MM.1S (cell line): ENCODE data around the gene ANKRD30A.
"Not testable (repeated sequence)": the region's sequence is repeated elsewhere in the genome, so short reads cannot be mapped to it uniquely, and the experiment has no call there.

ENCODE experiments used
- DNase-seq: peaks from one replicate; pipeline ENCODE4 v3.0.0-alpha.2; 2015
- H2AFZ ChIP-seq: fragments of 300-600 bp; sonication (generic); 2 replicates; pipeline ENCODE4 v1.6.0; 2016; ENCODE audit warnings: antibody characterized with exemption, low read length
- H3F3A ChIP-seq: fragments of 300-600 bp; sonication (generic); 2 replicates; pipeline ENCODE4 v1.6.1; 2016; ENCODE audit warnings: mild to moderate bottlenecking, antibody characterized with exemption, low read length, moderate library complexity, mixed read lengths; ENCODE audit not compliant: insufficient read depth
- H3K27ac ChIP-seq: fragments of 300-600 bp; sonication (generic); 2 replicates; pipeline ENCODE4 v1.5.1; 2016; ENCODE audit warnings: mild to moderate bottlenecking, low read length
- H3K27me3 ChIP-seq: fragments of 300-600 bp; sonication (generic); replicated peaks from 2 replicates; pipeline ENCODE4 v1.6.0; 2016; ENCODE audit warnings: low read length; ENCODE audit not compliant: insufficient read depth
- H3K36me3 ChIP-seq: fragments of 300-600 bp; sonication (generic); replicated peaks from 2 replicates; pipeline ENCODE4 v1.6.1; 2016; ENCODE audit warnings: mild to moderate bottlenecking, low read length, mixed read lengths; ENCODE audit not compliant: insufficient read depth
- H3K4me1 ChIP-seq: fragments of 300-600 bp; sonication (generic); 2 replicates; pipeline ENCODE4 v1.6.1; 2016; ENCODE audit warnings: low read length, mixed read lengths
- H3K4me2 ChIP-seq: fragments of 300-600 bp; sonication (generic); 2 replicates; pipeline ENCODE4 v1.6.0; 2016; ENCODE audit warnings: low read depth, low read length
- H3K4me3 ChIP-seq: fragments of 300-600 bp; sonication (generic); 2 replicates; pipeline ENCODE4 v1.5.1; 2016; ENCODE audit warnings: low read length, mixed read lengths
- H3K79me2 ChIP-seq: fragments of 300-600 bp; sonication (generic); 2 replicates; pipeline ENCODE4 v1.6.1; 2016; ENCODE audit warnings: mixed run types, low read length, mixed read lengths
- H3K9ac ChIP-seq: fragments of 300-600 bp; sonication (generic); 2 replicates; pipeline ENCODE4 v1.6.1; 2016; ENCODE audit warnings: low read length, mixed read lengths
- H3K9me2 ChIP-seq: fragments of 300-600 bp; sonication (generic); replicated peaks from 2 replicates; pipeline ENCODE4 v1.6.1; 2016; ENCODE audit warnings: mild to moderate bottlenecking, low read length, mixed read lengths; ENCODE audit not compliant: insufficient read depth
- H3K9me3 ChIP-seq: fragments of 300-600 bp; sonication (generic); replicated peaks from 2 replicates; pipeline ENCODE4 v1.6.1; 2016; ENCODE audit warnings: mild to moderate bottlenecking, low read length, mixed read lengths; ENCODE audit not compliant: insufficient read depth
- H4K20me1 ChIP-seq: fragments of 300-600 bp; sonication (generic); 2 replicates; pipeline ENCODE4 v1.6.1; 2016; ENCODE audit warnings: mild to moderate bottlenecking, low read length, moderate library complexity, mixed read lengths; ENCODE audit not compliant: insufficient read depth
- EZH2 ChIP-seq: fragments of 300-600 bp; sonication (generic); optimal IDR thresholded peaks from 2 replicates; pipeline ENCODE3; 2017; ENCODE audit warnings: low read depth, mild to moderate bottlenecking, antibody characterized with exemption, low read length, mixed read lengths
- EZH2phosphoT487 ChIP-seq: fragments of 300-600 bp; sonication (generic); IDR thresholded peaks from 2 replicates; pipeline ENCODE4 v1.6.1; 2018; ENCODE audit warnings: antibody characterized with exemption, low read length
- TF ChIP-seq, protein P1 (sequence below): fragments of 300-600 bp; sonication (generic); IDR thresholded peaks from 2 replicates; pipeline ENCODE4 v1.5.1; 2016; ENCODE audit warnings: antibody characterized with exemption, low read length, mixed read lengths

Gene ANKRD30A, protein sequence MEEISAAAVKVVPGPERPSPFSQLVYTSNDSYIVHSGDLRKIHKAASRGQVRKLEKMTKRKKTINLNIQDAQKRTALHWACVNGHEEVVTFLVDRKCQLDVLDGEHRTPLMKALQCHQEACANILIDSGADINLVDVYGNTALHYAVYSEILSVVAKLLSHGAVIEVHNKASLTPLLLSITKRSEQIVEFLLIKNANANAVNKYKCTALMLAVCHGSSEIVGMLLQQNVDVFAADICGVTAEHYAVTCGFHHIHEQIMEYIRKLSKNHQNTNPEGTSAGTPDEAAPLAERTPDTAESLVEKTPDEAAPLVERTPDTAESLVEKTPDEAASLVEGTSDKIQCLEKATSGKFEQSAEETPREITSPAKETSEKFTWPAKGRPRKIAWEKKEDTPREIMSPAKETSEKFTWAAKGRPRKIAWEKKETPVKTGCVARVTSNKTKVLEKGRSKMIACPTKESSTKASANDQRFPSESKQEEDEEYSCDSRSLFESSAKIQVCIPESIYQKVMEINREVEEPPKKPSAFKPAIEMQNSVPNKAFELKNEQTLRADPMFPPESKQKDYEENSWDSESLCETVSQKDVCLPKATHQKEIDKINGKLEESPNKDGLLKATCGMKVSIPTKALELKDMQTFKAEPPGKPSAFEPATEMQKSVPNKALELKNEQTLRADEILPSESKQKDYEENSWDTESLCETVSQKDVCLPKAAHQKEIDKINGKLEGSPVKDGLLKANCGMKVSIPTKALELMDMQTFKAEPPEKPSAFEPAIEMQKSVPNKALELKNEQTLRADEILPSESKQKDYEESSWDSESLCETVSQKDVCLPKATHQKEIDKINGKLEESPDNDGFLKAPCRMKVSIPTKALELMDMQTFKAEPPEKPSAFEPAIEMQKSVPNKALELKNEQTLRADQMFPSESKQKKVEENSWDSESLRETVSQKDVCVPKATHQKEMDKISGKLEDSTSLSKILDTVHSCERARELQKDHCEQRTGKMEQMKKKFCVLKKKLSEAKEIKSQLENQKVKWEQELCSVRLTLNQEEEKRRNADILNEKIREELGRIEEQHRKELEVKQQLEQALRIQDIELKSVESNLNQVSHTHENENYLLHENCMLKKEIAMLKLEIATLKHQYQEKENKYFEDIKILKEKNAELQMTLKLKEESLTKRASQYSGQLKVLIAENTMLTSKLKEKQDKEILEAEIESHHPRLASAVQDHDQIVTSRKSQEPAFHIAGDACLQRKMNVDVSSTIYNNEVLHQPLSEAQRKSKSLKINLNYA (N-terminal part only)

DNA sequence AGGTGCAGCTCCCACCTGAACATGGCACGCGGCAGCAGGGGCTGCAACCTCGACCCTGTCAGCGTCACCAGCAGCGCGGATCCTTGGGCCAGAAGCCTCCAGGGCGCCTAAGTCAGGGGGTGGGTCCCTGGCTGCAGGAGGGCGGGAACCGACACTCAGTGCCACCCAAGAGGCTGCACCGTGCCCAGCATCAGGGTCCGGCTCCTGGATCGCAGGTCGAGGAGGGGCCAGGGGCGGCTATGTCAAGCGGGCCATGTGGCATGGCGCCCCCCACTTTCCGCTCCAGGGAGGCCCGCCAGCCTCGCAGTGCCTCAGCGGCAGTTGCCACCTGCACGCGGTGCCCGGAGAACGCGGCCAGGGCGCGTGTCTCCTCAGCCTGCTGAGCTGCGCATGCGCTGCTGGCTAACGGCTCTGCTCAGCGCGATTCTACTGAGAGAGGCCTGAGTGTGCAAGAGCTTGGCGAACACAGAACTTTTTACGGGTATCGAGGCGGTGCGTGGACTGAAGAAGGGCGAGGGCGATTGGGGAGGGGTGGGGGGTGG is at the start of gene ANKRD30A:
Gene ANKRD30A (plus strand): TSS at position 408 of the 542 bp plus-strand sequence. CDS start 190 bp downstream, outside the sequence.
- no peak for DNase-seq
- H3K36me3 ChIP-seq, result no peaks in the 10 kb centered on the region
- no peaks in the 10 kb centered on the region for H3K79me2 ChIP-seq
- H3K4me1 ChIP-seq, result no peaks in the 10 kb centered on the region
- H3K4me2 ChIP-seq, result no peak within 1 kb of the TSS
- no peaks in the 10 kb centered on the region for H3K9me2 ChIP-seq
- H3K9me3 ChIP-seq, result no peaks in the 10 kb centered on the region
- H4K20me1 ChIP-seq, result no peaks in the 10 kb centered on the region
- H3K4me3 ChIP-seq, result no peak within 1 kb of the TSS
- H3K27ac ChIP-seq, result no peak within 1 kb of the TSS
- no peaks in the 10 kb centered on the region for H3F3A ChIP-seq
- no peaks in the 10 kb centered on the region for H3K27me3 ChIP-seq
- no peak for TF ChIP-seq EZH2phosphoT487
- TF ChIP-seq EZH2, result no peak
- TF ChIP-seq, protein P1, sequence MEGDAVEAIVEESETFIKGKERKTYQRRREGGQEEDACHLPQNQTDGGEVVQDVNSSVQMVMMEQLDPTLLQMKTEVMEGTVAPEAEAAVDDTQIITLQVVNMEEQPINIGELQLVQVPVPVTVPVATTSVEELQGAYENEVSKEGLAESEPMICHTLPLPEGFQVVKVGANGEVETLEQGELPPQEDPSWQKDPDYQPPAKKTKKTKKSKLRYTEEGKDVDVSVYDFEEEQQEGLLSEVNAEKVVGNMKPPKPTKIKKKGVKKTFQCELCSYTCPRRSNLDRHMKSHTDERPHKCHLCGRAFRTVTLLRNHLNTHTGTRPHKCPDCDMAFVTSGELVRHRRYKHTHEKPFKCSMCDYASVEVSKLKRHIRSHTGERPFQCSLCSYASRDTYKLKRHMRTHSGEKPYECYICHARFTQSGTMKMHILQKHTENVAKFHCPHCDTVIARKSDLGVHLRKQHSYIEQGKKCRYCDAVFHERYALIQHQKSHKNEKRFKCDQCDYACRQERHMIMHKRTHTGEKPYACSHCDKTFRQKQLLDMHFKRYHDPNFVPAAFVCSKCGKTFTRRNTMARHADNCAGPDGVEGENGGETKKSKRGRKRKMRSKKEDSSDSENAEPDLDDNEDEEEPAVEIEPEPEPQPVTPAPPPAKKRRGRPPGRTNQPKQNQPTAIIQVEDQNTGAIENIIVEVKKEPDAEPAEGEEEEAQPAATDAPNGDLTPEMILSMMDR, result no peak
- no peak within 1 kb of the TSS for H3K9ac ChIP-seq
- no peak within 1 kb of the TSS for H2AFZ ChIP-seq

- not testable (repeated sequence) for H3K9me3 ChIP-seq, H3K27me3 ChIP-seq, H3K9me2 ChIP-seq, H3K4me2 ChIP-seq, H3F3A ChIP-seq, H3K4me1 ChIP-seq, H2AFZ ChIP-seq, H3K9ac ChIP-seq, H4K20me1 ChIP-seq, H3K79me2 ChIP-seq, H3K36me3 ChIP-seq, H3K4me3 ChIP-seq, H3K27ac ChIP-seq, DNase-seq
Observed at GRCh38 chr10:37076083-37076482, 49.3 kb upstream of the ANKRD30A start.

GRCh38 chr10:37095792-37096573 is 29.4 kb upstream of the ANKRD30A start:
- Histone ChIP-seq H3K9me2 (no peaks in the 10 kb centered on the region), H4K20me1 (no peaks in the 10 kb centered on the region), H3K4me2 (no peak overlapping the region), H3K9me3 (no peaks in the 10 kb centered on the region), H3K4me1 (no peaks in the 10 kb centered on the region), H3K9ac (no peak overlapping the region), H3F3A (no peaks in the 10 kb centered on the region), H3K36me3 (no peaks in the 10 kb centered on the region), H3K4me3 (no peak overlapping the region), H3K27ac (no peak overlapping the region), H3K27me3 (no peaks in the 10 kb centered on the region), H2AFZ (no peak overlapping the region), H3K79me2 (no peaks in the 10 kb centered on the region)
- no peak for TF ChIP-seq EZH2phosphoT487
- no peak for TF ChIP-seq EZH2
- TF ChIP-seq, protein P1, result no peak
- no peak for DNase-seq
